Skin of body (tissue), 2 donors: Measurements from ENCODE around the gene GNAS. TPM values are rescaled to one million over a fixed set of nuclear protein-coding genes. Genes with fewer than 3 reads are reported as not detected.
"Not testable (repeated sequence)": the region's sequence is repeated elsewhere in the genome, so short reads cannot be mapped to it uniquely, and the experiment has no call there.

Source experiments
- DNase-seq: peaks from one replicate; lab custom pipeline; 2025; lab: John Stamatoyannopoulos, UW
- total RNA-seq: library from RNA; depleted of rRNA; stranded (reverse); fragments of >200 nt; gene quantifications from one replicate; pipeline ENCODE4 v1.2.3, GENCODE V29; 2014

The GNAS gene
- total RNA-seq = 604 TPM

GRCh38 chr20:58852543-58853271 is at the start of gene GNAS:
TSS of gene GNAS (plus strand) at chr20:58852716.
- peak; percentile 48 for DNase-seq

- no peak for DNase-seq
These were observed 49.0 kb upstream of the GNAS start for GRCh38 chr20:58803533-58803932.

GRCh38 chr20:58807801-58808200 is 44.7 kb upstream of the GNAS start:
- DNase-seq = no peak

DNA sequence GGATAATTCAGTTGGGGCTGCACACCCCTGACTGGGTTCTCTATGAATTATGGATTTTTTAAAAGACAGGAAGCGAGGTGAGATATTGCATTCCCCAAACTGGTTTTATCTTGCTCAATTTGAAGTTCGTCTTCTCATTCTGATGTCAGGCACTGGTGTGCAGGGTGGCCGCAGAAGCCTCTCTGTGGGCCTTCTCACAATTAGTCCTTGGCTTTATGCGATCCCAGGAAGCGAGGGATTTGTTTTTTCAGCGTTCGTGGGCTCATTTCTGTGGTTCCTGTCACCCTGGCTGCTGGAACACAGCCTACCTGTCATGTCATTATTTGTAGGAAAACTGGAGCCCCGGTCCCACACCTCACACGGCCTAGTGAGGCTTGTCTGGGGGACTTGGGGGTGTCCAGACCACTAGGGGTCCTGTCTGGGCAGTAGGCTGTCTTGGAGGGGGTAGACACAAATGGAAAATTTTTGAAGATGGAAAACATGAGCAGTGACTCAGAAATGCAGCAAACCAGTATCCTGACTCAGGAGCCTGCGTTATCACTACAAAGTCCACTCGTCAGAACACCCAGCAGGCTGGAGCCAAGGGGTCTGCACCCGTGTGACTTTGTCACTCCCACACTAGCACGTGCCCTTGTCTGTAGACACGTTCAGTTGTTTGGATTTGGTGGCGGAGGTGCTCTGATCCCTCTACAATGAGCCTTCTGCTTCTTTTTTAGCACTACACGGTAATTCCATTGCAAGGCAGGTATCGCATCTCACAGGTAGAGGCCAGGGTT is 44.1 kb upstream of the GNAS start:
- DNase-seq = no peak

DNA sequence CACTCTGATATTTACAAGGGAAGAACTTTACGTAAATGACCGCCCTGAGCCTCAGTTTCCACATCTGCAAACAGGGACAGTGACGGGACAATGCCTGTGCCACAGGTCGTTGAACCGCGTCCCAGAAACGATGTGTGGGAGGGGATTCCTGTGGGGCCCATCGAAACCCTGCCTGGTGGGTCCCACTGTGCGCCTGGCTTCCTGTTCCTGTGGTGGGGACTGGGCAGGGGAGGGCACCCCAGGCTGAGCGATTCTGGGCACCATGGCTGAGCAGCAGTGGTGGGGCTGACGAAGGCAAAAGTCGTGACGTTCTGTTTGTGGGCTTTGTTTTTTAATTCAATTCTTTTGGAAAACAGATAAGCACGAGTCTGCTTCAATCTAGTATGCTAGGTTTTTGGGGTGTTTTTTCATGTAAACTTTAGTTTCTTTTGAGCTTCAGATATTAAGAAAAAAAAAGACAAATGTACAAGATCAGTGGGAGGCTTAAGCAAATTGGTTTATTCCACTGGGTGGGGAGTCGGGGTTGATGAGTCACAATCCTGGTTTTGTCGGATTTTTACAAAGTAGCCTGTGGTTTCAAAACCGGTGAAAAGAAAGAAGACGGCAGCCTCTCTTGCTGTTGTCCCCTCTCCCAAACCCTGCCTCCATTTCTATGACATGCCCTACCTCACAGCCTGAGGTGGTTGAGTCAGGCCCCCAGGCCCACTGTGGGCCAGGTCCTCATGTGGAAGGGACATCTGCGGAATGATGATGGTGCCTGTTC is 42.2 kb upstream of the GNAS start:
- no peak for DNase-seq

GRCh38 chr20:58810879-58811250 is 41.7 kb upstream of the GNAS start:
- DNase-seq = no peak

DNA sequence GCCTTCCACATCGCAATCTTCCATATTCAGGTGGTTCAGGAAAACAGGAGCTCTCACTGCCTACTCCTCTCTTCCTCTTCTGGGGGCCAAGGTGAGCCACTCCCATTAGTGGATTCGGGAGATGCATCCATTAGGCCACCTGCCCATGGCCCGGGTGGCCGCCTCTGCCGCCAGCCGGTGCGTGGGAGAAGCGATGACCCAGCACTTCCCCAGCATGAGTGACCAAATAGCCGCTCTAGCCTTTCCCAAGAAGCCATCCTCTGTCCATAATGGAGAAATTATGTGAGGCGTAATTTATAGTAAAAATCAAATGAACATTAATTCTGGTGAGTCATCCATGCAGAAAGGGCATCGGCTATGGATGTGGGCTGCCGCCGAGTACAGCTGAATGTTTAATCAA is 41.2 kb upstream of the GNAS start:
- DNase-seq = no peak

DNA sequence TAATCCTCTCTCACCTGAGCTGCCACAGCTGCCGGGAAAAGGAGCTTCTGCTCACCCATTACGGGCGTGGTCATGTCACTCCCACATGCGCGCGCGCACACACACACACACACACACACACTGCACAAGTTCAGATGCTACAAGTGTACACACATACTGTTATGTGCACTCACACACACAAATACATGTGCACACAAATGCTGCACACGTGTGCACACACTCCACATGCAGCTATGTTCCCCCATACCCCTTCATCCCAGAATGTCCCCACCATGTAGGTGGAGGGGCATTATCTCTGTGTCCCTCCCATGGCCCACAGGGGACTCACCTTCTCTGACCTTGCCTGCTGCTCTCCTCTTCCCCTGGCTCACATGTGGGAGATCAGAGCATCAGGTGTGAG is 39.1 kb upstream of the GNAS start:
- no peak for DNase-seq

- DNase-seq = no peak
These were observed 37.1 kb upstream of the GNAS start for GRCh38 chr20:58815448-58815847.

DNA sequence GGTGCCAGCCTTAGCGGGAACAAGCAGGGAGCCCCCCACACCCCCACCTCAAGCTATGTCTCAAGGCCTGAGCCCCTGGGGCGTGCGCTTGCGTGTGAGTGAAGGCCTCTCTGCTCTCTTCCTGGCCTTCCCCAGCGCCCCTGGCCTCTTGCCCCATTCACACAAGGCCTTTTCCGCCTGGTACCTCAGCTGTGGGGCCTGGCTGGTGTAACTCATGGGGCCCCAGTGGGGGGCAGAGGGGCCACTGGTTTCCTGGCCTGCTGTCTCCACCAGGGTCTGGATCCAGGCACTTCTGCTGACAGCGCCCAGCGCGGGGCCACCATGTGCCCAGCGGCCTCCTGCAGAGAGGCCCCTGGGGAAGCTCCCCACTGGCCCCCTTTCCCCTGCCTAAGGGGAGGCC is 36.5 kb upstream of the GNAS start:
- no peak for DNase-seq

GRCh38 chr20:58816957-58817651 is 35.4 kb upstream of the GNAS start:
- DNase-seq = no peak

DNA sequence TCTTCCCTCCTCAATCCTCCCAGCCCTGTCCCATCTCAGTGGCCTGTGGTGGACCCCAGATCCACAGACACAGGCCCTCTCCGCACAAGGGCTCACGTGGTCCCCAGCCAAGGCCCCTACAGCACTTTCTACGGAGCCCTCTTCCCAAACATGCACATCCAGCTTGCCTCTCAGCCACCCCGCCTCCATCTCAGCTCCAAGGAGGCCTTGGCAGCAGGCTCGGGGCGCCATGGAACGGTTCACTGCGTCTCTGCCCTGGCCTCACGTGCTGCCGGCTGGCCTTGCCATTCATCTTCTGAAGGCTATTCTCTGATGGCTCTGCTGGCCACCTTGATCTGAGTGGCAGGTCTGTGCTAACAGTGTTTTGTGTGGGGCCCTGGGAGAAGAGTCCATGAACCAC is 34.8 kb upstream of the GNAS start:
- DNase-seq = no peak

DNA sequence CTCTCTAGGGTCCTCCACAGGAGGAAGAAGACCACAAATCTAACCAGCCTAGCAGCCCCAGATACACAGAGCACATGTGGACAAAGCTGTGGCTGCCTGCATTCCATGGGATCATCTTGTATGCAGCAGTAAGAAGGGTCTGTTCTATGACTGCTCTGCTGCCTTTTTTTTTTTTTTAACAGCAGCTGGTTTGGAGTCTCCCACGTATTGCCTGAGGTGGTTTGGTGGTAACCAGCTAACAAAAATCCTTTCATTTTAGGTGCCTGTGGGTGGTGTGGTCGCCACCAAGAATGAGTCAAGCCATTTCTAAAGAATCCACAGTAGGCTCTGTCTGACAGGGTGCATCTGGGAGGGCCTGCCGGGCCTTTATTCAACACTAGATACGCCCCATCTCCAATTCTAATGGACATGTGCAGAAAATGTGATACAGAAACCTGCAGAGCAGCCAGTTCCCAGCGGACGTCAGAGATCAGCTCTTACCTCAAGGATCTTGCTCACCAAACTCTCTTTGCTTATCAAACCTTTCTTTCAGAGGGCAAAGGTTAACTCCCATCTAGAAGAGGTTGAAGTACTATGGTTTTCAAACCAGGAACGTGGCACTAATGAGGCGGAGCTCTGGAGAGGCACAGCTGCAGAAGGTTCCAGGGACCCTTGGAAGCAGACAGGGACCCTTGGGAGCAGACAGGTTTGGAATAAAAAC is 33.8 kb upstream of the GNAS start:
- peak; percentile 57 for DNase-seq

DNA sequence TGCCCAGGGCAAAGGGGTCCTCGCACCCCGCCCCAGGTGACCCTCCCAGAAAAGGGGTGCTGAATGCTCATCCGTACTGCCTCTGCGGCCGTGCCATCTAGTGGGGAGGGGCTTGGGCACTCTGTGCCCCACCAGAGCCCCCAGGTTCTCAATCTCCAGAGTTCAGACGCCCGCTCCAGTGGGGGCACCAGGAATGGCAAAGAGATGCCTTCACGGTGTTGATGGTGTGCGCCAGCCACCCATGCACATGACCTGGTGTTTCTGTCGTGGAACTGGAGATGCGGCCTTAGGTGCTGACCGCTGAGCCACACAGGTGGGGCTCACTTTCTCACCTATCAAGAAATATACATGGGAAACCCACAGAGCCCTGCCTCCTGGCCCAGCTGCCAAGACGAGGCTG is 32.6 kb upstream of the GNAS start:
- DNase-seq = no peak

- DNase-seq = not testable (repeated sequence)
These were observed 32.0 kb upstream of the GNAS start for GRCh38 chr20:58820515-58820914.

DNA sequence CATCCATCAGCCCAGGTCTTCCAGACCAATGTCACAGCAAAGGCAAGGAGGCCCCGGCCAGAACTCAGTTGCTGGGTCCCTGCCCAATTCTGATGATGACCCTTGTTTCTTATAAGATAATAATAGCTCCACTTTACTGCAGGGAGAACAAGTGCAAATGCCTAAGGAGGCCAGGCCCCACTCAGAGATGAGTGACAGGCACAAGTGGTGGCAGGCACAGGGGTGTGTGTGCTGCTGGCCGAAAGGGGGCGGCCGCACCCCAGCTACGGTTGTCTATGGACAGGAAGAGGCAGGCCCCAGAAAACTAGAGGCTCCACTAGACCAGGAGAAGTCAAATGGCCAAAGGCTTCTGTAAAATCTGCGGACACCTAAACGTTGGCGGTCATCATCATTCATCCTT is 30.4 kb upstream of the GNAS start:
- DNase-seq = no peak

DNA sequence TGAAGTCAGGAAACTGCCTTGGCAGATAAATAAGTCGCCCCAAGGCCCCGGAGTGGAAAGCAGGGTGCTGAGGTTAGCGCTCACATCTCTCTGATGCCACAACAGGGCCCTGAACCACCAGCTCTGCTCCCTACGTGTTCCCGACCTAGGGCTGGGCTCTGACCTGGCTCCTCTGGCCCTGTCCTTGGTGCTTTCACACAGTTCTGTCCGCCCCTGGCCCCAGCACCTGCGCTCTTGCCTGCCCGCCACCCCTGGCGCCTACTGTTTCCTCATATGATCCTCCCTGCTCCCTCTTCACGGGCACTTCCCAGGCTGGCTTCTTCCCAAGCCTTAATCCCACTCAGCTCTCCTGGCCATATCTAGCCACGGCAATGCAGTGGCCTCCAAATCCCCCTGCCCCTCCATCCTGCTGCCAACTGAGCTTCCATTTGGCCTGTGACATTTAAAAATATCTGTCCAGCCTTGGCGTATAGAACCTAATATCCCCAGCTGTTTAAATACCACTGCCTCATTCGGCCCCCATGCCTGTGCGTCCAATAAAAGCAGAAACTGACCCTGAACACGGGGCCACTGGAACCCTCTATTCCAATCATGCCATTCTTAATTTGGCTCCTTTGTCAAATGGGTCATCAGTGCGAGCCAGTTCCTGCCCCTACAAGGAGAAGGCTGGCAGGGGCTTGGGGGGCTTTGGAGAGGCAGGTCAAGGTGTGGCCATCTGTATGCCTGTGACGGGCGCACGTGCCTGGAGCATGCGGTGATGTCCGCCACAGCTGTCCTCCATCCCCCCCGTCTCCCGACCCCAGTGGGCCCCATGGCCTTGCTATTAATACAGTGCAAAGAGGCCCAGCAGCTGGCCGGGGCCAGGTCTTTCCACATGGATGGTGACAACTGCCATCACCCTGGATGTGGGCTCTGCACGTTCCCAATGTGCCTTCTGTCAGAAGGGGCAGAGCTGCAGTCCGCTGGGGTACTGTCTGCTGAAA is 29.5 kb upstream of the GNAS start:
- no peak for DNase-seq

GRCh38 chr20:58824843-58825242 is 27.7 kb upstream of the GNAS start:
- no peak for DNase-seq

DNA sequence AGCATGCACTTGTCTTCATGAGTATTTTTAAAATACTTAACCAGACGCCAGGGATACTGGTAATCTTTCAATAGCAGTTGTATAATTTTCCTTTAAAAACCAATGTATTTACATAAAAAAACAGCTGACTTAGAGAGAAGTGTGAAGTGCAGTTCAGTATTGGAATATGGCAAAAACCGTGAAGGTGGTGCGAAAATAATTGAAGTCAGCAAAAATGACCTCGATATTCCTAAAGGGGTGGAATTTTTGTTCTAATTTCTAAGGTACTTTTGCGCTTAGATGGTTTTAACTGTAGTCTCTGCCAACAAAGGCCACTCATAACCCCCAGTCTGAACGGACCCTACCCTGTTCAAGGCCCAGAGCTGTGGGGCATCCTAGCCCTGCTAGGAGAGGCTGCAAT is 27.1 kb upstream of the GNAS start:
- no peak for DNase-seq

DNA sequence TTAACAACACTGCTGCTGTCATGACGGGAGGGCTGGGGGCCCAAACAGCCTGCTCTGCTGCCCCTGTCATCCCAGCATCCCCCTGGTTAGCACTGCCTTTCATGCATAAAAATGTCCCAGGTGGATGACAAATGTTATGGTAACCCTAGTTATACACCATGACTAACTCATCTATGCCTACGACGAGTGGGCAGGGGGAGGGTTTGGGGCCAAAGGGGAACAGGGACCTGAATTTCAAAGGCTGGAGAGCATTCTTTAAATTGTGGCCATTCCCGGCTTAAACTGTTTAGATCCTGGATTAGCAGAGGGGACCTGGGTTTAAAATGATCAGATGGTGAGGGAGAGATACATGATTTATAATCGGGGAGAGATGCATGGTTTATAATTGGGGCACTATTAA is 26.2 kb upstream of the GNAS start:
- no peak for DNase-seq
